Vein endothelial cell (primary cell): ENCODE measurements around the gene FAM72C. TPM values are rescaled to one million over a fixed set of nuclear protein-coding genes. Genes with fewer than 3 reads are reported as not detected.

Source experiments
- small RNA-seq: library from RNA; depleted of rRNA; stranded (forward); fragments of <200 nt; gene quantifications from one replicate; pipeline ENCODE3, GENCODE V24; 2012
- total RNA-seq: library from RNA; depleted of rRNA; stranded (reverse); fragments of >200 nt; gene quantifications from 2 replicates; pipeline ENCODE4 v1.2.3, GENCODE V29; 2012

The FAM72C gene
- total RNA-seq = 0.33 and 1.9 TPM in 2 replicates

DNA sequence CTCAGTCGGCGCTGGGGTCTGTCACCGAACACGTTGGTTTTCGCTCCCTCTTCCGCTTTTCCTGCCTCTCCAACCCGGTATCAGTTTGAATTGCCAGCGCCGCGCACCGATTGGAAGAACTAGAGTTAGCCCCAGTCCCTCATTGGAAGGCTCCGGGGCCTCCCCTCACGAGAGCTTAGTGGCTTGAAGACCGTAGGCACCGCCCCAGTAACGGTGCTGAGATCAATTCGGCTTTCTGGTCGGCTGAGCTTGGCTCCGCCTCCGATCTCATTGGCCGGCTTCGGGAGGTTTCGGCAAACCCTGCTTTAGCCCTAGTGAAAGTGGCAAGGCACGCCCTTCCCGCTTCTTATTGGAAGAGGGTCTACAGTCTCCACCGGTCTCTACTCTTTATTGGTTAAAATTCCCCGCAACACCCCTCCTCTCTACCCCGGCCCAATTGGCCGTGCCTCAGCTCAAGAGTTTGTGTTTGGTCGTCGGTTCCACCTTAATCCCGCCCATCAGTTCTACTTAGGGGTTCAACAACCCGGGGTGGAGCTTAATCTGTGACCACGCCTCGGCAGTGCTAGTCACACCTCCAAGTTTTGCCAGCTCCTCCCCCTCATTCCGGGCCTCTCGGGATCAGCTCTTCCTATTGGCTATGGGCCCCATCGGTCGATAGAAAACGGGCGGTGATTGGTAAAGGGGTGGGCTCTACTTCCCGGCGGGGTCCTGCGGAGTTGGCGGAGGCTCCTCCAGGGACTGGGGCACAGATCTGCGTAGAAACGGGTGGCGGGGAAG, at the start of gene FAM72C:
FAM72C (minus strand) TSS at position 63 of the 777 bp plus-strand sequence. CDS start 845 bp downstream, outside the sequence.

Small RNAs within 50 kb of the gene (small RNA-seq; reads per million reads assigned to genes)
- gene HIST2H3PS2 = not detected
